A549 (cell line): ENCODE results near the gene DOK1. TPM values are rescaled to one million over a fixed set of nuclear protein-coding genes. Genes with fewer than 3 reads are reported as not detected.

Experiments
- ATAC-seq, 2 experiments: fragments of 200-7000 bp in 1 of 2; fragments of >200 bp in 1 of 2; cut with Nextera tagmentation in 1 of 2; cut with Tn5 transposase in 1 of 2; 3 replicates each; pipeline versions ENCODE4 v1.8.0 to v1.9.1; 2018 to 2020; ENCODE audit warnings: mild to moderate bottlenecking in 1 of 2, moderate library complexity in 1 of 2
- CTCF ChIA-PET: fragments of 300-600 bp; sonication (Branson Sonifier 250); formaldehyde crosslinking; extraction: SDS; loops from one replicate; lab custom pipeline; 2021; ENCODE audit warnings: antibody characterized with exemption, inconsistent platforms; lab: Yijun Ruan, JAX
- POLR2A ChIA-PET: fragments of 350-600 bp; formaldehyde crosslinking; extraction: SDS; loops from one replicate; lab custom pipeline; 2021; ENCODE audit warnings: antibody characterized with exemption, inconsistent platforms; lab: Yijun Ruan, JAX
- DNase-seq, 2 experiments: peaks; one replicate each; pipeline versions ENCODE4 v3.0.0 to v3.0.0-alpha.2; 2011 to 2016; ENCODE audit warnings: low read depth in 1 of 2, low spot score in 1 of 2
- FAIRE-seq: peaks from 2 replicates; lab custom pipeline; 2011; peaks lifted over from hg19 to GRCh38; lab: Jason Lieb, UNC
- H3K27ac ChIP-seq, 2 experiments: fragments of >200 bp; sonication (Bioruptor Twin); formaldehyde crosslinking; 3 replicates each; pipeline ENCODE4 v1.5.1; 2016 to 2017
- H3K4me1 ChIP-seq: fragments of >200 bp; sonication (Bioruptor Twin); formaldehyde crosslinking; 3 replicates; pipeline ENCODE4 v1.6.1; 2016
- H3K4me2 ChIP-seq: fragments of >200 bp; sonication (Bioruptor Twin); formaldehyde crosslinking; 3 replicates; pipeline ENCODE4 v1.6.1; 2016
- H3K4me3 ChIP-seq: fragments of >200 bp; sonication (Bioruptor Twin); formaldehyde crosslinking; 3 replicates; pipeline ENCODE4 v1.5.1; 2016
- H3K9me3 ChIP-seq: fragments of >200 bp; sonication (Bioruptor Twin); formaldehyde crosslinking; 3 replicates; pipeline ENCODE4 v1.6.1; 2016
- ATOH8 ChIP-seq: fragments of 250-450 bp; sonication (Bioruptor Pico); IDR thresholded peaks from 2 replicates; pipeline ENCODE4 v1.5.0; 2020; ENCODE audit warnings: low read depth, mild to moderate bottlenecking, moderate library complexity
- CBX8 ChIP-seq: fragments of 200-600 bp; sonication (generic); IDR thresholded peaks from 2 replicates; pipeline ENCODE4 v1.6.1; 2016
- CHD4 ChIP-seq: fragments of 200-600 bp; sonication (generic); IDR thresholded peaks from 2 replicates; pipeline ENCODE4 v1.6.1; 2016; ENCODE audit warnings: antibody characterized with exemption, mild to moderate bottlenecking, borderline replicate concordance
- CTCF ChIP-seq: fragments of >200 bp; sonication (Bioruptor Twin); formaldehyde crosslinking; IDR thresholded peaks from 3 replicates; pipeline ENCODE4 v1.5.1; 2016
- FOSL2 ChIP-seq, 2 experiments: fragments of 450-650 bp in 1 of 2; fragments of >200 bp in 1 of 2; sonication (Bioruptor Twin) in 1 of 2; formaldehyde crosslinking; IDR thresholded peaks; 2 replicates each; pipeline versions ENCODE4 v1.5.0 to v1.6.1; 2016 to 2020; ENCODE audit warnings: mild to moderate bottlenecking in 1 of 2, moderate library complexity in 1 of 2
- FOXS1 ChIP-seq: fragments of 250-450 bp; sonication (Bioruptor Pico); IDR thresholded peaks from 2 replicates; pipeline ENCODE4 v1.5.0; 2020; ENCODE audit warnings: mild to moderate bottlenecking, moderate library complexity
- HDAC2 ChIP-seq: fragments of 200-600 bp; sonication (generic); IDR thresholded peaks from 2 replicates; pipeline ENCODE4 v1.6.1; 2016
- HMGXB4 ChIP-seq: fragments of 250-450 bp; sonication (Bioruptor Pico); IDR thresholded peaks from 2 replicates; pipeline ENCODE4 v1.5.0; 2021; ENCODE audit warnings: mild to moderate bottlenecking, moderate library complexity, borderline replicate concordance
- HOXB13 ChIP-seq: fragments of 250-450 bp; sonication (Bioruptor Pico); IDR thresholded peaks from 2 replicates; pipeline ENCODE4 v1.5.0; 2020; ENCODE audit warnings: low read depth, mild to moderate bottlenecking, moderate library complexity
- HOXB5 ChIP-seq: fragments of 250-450 bp; sonication (Bioruptor Pico); IDR thresholded peaks from 2 replicates; pipeline ENCODE4 v1.5.0; 2020; ENCODE audit warnings: mild to moderate bottlenecking, moderate library complexity
- JUN ChIP-seq, 2 experiments: fragments of >200 bp; sonication (Bioruptor Twin); formaldehyde crosslinking; IDR thresholded peaks; 2 replicates in 1 of 2; 3 replicates in 1 of 2; pipeline ENCODE4 v1.6.1; 2016 to 2017
- KDM1A ChIP-seq: fragments of 200-600 bp; sonication (generic); IDR thresholded peaks from 2 replicates; pipeline ENCODE4 v1.6.1; 2016; ENCODE audit warnings: low read depth, mild to moderate bottlenecking
- MAZ ChIP-seq: fragments of 150-350 bp; IDR thresholded peaks from 2 replicates; pipeline ENCODE4 v1.6.1; 2014; ENCODE audit warnings: antibody characterized with exemption, low read depth, low read length, borderline replicate concordance
- NFE2L2 ChIP-seq: fragments of 150-350 bp; conservative IDR thresholded peaks from 2 replicates; pipeline ENCODE4 v1.6.1; 2014; ENCODE audit warnings: low read length
- NPAS2 ChIP-seq: fragments of 250-450 bp; sonication (Bioruptor Pico); IDR thresholded peaks from 2 replicates; pipeline ENCODE4 v1.8.0; 2022; ENCODE audit warnings: mild to moderate bottlenecking, moderate library complexity, borderline replicate concordance
- NR3C1 ChIP-seq: fragments of >200 bp; sonication (Bioruptor Twin); formaldehyde crosslinking; IDR thresholded peaks from 3 replicates; pipeline ENCODE4 v1.6.1; 2017
- PBX3 ChIP-seq: IDR thresholded peaks from 2 replicates; pipeline ENCODE4 v1.6.1; 2012
- PHF8 ChIP-seq: fragments of 200-600 bp; sonication (generic); IDR thresholded peaks from 2 replicates; pipeline ENCODE4 v1.6.1; 2016; ENCODE audit warnings: low read depth, mild to moderate bottlenecking, antibody characterized with exemption, moderate library complexity, borderline replicate concordance
- POLR2AphosphoS2 ChIP-seq: conservative IDR thresholded peaks from 2 replicates; pipeline ENCODE4 v1.6.1; 2012; ENCODE audit warnings: low read length, improper control_type of control experiment, inconsistent platforms
- RAD21 ChIP-seq, 2 experiments: fragments of >200 bp in 1 of 2; sonication (Bioruptor Twin) in 1 of 2; formaldehyde crosslinking in 1 of 2; IDR thresholded peaks in 1 of 2; conservative IDR thresholded peaks in 1 of 2; 2 replicates in 1 of 2; 3 replicates in 1 of 2; pipeline ENCODE4 v1.6.1; 2012 to 2018; ENCODE audit warnings: inconsistent platforms in 1 of 2
- USF2 ChIP-seq: fragments of 450-650 bp; IDR thresholded peaks from 2 replicates; pipeline ENCODE4 v1.6.1; 2014; ENCODE audit warnings: antibody characterized with exemption
- WGBS: methylation state at CpG from one replicate; pipeline ENCODE4 v1.1.6; 2017; ENCODE audit errors: missing lambda C conversion rate; 5-methylcytosine and 5-hydroxymethylcytosine counted together
- polyA plus RNA-seq, 4 experiments: library from polyadenylated mRNA; depleted of rRNA in 3 of 4; stranded (reverse); fragments of >200 nt; fragmentation: RNase III in 1 of 4; extraction: RNeasy Plus Mini Kit Qiagen cat#74134 plus additional on column Dnase treatment in 1 of 4; gene quantifications; 2 replicates in 3 of 4; 3 replicates in 1 of 4; pipeline ENCODE4 v1.2.3, GENCODE V29; 2011 to 2017

Gene DOK1
- polyA plus RNA-seq, 2 of the 4 experiments (the other 2 are of a cell fraction) = 4.0 to 5.0 TPM

- POLR2A ChIA-PET = no interaction called here
- no peak for FAIRE-seq
- TF ChIP-seq HOXB13 (CRISPR knock-in tag) = no peak
These were observed 11.7 kb downstream of the DOK1 start for GRCh38 chr2:74566076-74566753.

GRCh38 chr2:74566754-74567085 lies 12.2 kb downstream of the DOK1 start:
- Histone ChIP-seq H3K9me3 (no peaks in the 10 kb centered on the region), H3K4me1 (no peaks in the 10 kb centered on the region)
- CTCF ChIA-PET = interaction anchor here (1.7 to 17.2 kb wide), 3 partner anchors 10 to 19 kb away, joined by 4 to 181 read pairs (median 19); no protein-coding TSS in a partner anchor

More at GRCh38 chr2:74566076-74566753, 11.7 kb downstream of the DOK1 start:
- no peak for ATAC-seq
- Histone ChIP-seq H3K4me3 (no peak overlapping the region), H3K27ac (no peak overlapping the region), H3K4me2 (no peak overlapping the region), H3K9me3 (no peaks in the 10 kb centered on the region), H3K4me1 (no peaks in the 10 kb centered on the region)
- 57% methylated on average over 7 of the region's 7 CpGs for WGBS
- DNase-seq = no peak
- CTCF ChIA-PET = interaction anchor here (0.8 to 17.2 kb wide), 4 partner anchors 10 to 83 kb away, joined by 3 to 181 read pairs (median 12); partner anchors contain the start of genes CCDC142 and TTC31

GRCh38 chr2:74567881-74568280 lies 13.4 kb downstream of the DOK1 start:
- ATAC-seq = no peak; a peak in 1 of 6 replicates
- POLR2A ChIA-PET = no interaction called here
- no peak overlapping the region for H3K4me2 ChIP-seq
- TF ChIP-seq PHF8 (no peak), RAD21 (conservative IDR thresholded peaks at IDR 0.05 in 1 of 2, IDR thresholded peaks at IDR 0.05 in 1 of 2) (no peak), CBX8 (no peak), USF2 (no peak), HMGXB4 (no peak)
- TF ChIP-seq, all 56 proteins: peak for 0
- DNase-seq (no peak), FAIRE-seq (no peak)
- CTCF ChIA-PET = interaction anchor here (1.4 to 17.2 kb wide), 3 partner anchors 11 to 85 kb away, joined by 4 to 181 read pairs (median 19); partner anchors contain the start of genes CCDC142 and TTC31
- 48% methylated on average over 5 of the region's 5 CpGs for WGBS
- Histone ChIP-seq H3K4me3 (no peak overlapping the region), H3K4me1 (no peaks in the 10 kb centered on the region), H3K9me3 (no peaks in the 10 kb centered on the region), H3K27ac (no peak overlapping the region)

More at GRCh38 chr2:74566754-74567085, 12.2 kb downstream of the DOK1 start:
- H3K4me2 ChIP-seq = no peak overlapping the region
- ATAC-seq = no peak
- FAIRE-seq = no peak
- POLR2A ChIA-PET = no interaction called here
- H3K27ac ChIP-seq = no peak overlapping the region
- H3K4me3 ChIP-seq = no peak overlapping the region
- DNase-seq = no peak
- TF ChIP-seq CHD4 (no peak), POLR2AphosphoS2 (no peak), FOXS1 (CRISPR knock-in tag) (no peak), CTCF (no peak), NFE2L2 (no peak)

- CTCF ChIA-PET = interaction anchor here (4.5 to 17.2 kb wide), 2 partner anchors 13 to 16 kb away, joined by 19 to 181 read pairs; no protein-coding TSS in a partner anchor
- Histone ChIP-seq H3K9me3 (no peaks in the 10 kb centered on the region), H3K4me1 (no peaks in the 10 kb centered on the region), H3K4me3 (no peak overlapping the region), H3K4me2 (no peak overlapping the region), H3K27ac (no peak overlapping the region)
- WGBS = 79% methylated on average over 1 of the region's 1 CpG
- ATAC-seq (no peak), DNase-seq (no peak), FAIRE-seq (no peak)
- POLR2A ChIA-PET = no interaction called here
- TF ChIP-seq CBX8 (no peak), RAD21 (conservative IDR thresholded peaks at IDR 0.05 in 1 of 2, IDR thresholded peaks at IDR 0.05 in 1 of 2) (no peak), NR3C1 (no peak), HDAC2 (no peak), FOSL2 (IDR thresholded peaks at IDR 0.05) (no peak), FOSL2 (CRISPR knock-in tag; IDR thresholded peaks at IDR 0.05) (no peak), KDM1A (no peak), MAZ (no peak), PBX3 (no peak), JUN (IDR thresholded peaks at IDR 0.05) (no peak), USF2 (no peak), NPAS2 (no peak), HOXB5 (CRISPR knock-in tag) (no peak), ATOH8 (no peak), PHF8 (no peak)
These were observed 15.2 kb downstream of the DOK1 start for GRCh38 chr2:74569686-74570085.
